ENCODE results near the gene CDC42EP3.

CDC42EP3 gene

DNA sequence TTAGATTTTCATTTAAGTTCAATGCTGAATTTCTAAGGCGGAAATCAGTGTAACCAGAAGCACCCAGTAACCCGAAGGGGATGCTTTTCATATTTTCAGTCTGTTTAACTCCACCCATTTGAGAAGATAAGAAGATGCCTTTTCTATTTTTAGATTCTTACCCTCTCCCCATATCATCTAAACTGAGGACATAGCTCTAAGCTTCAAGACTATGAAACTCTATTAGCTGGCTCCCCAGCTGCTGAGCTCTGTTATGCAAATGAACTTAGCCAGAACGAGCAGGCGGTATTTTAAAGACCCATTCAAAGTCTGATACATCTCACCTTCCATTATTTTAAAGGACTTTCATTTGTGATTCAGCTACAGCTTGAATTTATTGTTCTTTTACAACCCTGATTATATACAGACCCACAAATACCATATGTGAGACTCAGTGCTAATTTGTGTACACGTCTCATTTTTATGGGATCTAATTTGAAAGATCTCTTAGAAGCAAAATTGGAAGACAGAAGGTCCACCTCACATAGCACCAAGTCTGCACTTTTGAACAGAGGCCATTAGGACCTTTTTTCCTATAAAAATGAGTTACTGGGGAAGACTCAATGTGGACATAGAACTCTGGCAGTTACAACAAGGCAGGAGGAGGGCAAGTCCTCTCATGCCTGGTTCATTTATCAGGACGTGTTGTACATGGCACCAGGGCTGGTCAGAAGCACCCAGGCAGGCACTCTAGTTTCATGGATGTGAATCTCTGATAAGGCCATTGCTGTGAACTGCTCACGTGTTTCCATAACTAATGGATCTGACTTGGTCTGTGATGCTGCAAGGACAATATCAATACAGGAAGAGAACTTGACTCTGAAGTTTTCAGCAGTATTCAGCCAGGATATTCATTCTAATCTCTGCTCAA lies 16.3 kb downstream of the CDC42EP3 start:
- no peak for DNase-seq

DNA sequence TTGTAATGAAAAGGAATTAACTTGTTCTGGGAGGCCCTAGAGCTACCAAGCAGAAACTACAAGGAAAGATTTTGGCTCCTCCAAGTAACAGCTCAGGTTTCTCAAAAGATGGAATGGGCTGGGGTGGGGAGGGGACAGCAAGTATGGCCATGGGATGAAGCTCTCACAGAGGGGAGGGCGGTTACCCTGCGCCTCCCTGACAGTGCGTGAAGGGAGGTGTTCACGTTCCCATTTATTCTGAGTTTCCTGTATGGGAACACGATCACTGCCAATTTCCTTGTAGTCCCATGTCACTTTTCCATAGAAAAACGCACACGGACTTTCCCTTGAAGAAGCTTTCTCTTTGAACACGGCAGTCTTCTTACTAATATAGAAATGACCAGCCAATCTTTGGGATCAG lies 17.0 kb downstream of the CDC42EP3 start:
- no peak for DNase-seq

- DNase-seq: no peak
These were observed 17.6 kb downstream of the CDC42EP3 start for GRCh38 chr2:37653805-37654378.

GRCh38 chr2:37653093-37653492 lies 18.3 kb downstream of the CDC42EP3 start:
- DNase-seq: no peak

DNA sequence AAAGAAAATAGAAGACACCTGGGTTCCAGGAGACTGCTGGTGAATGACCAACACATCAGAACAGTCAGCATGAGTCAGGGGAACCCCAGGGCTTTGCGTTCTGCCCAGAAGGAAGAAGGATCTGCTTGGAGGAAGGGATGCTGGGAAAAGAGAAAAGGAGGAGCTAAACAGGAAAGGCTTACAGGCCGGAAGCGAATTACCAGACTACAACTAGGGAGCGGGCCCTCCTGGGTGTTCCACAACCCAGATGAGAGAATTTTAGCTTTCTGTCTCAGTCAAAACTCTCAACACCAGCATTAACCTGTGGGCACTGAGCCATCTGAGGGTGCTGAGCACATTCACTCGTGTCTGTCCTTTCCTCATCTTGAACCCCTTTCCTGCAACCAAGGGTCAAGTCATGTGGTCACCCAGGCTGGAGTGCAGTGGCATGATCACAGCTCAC lies 19.2 kb downstream of the CDC42EP3 start:
- no peak for DNase-seq

GRCh38 chr2:37650548-37651093 lies 20.8 kb downstream of the CDC42EP3 start:
- DNase-seq: no peak

DNA sequence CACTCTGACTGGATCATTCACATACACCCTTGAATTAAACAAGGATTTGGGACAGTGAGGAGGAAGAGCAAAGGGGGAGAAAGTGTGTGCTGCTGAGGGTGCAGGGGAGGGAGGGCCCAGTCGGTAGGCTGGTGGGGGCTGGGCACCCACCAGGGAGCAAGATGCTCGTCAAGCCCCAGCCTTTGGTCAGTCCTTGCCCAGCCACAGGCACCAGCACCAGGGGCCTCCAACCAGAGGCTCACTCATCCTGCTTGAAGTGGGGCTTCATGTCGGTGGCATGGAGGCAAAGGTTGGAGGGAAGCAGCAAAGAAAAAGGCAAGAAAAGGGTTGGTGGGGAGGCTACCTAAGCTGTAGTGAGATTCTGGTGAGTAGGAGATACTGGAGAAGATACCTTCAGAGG lies 21.9 kb downstream of the CDC42EP3 start:
- DNase-seq: no peak

GRCh38 chr2:37648331-37649011 lies 23.0 kb downstream of the CDC42EP3 start:
- DNase-seq: peak; percentile 49

DNA sequence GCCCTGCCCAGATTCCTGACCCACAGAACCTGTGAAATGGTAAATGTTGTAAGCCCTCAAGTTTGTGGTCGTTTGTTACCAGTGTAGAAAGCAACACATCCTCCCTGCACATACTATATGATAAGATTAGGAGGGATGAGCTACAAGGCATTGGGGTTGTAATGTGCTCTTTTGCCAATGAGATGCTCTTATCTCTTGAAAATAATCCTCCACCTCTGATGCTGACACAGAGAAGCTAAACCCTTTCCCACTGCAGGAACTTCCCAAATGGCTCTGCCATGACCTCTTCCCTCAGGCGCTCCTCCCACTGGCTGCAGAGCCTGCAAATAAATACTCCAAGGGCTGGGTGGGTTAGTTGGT lies 23.5 kb downstream of the CDC42EP3 start:
- no peak for DNase-seq

DNA sequence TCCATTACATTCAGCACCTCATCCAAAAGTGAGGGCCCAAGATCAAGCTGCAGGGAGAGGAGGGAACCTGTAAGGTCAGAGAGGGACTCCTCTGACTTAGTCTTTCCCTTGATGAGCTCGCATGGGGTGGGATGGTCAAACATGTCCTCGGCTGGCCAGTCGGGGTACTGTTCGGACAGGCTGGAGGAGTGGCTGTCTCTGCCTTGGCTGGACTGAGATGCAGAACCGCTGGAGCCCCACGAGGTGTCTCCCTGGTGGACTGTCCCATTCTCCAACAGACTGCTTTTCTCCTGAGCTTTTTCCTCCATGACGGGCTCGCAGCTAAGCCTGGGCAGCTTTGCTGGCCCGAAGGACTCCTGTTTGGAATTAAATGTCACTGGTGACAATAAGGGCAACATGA lies 25.6 kb downstream of the CDC42EP3 start:
- DNase-seq: no peak

GRCh38 chr2:37645362-37645761 lies 26.1 kb downstream of the CDC42EP3 start:
- peak; percentile 37 for DNase-seq

DNA sequence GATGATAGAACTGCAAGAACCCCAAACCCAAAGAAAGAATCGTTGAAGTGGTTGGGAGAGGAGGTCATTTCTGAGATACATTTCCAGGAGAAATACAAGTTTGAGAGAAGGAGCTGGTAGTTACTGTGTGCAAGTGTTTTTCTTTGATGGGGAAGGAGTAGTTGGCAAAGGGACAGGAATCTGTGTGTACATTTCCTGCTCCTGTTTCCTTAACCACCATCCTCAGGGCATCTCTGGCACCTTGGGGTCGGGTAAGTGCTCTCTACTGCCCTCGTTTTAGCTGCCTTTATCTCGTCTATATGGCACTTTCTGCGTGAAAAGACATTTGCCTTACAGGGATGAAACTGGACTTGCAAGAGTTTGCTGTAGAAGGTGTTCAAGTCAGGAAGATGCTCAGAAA lies 27.3 kb downstream of the CDC42EP3 start:
- no peak for DNase-seq

DNA sequence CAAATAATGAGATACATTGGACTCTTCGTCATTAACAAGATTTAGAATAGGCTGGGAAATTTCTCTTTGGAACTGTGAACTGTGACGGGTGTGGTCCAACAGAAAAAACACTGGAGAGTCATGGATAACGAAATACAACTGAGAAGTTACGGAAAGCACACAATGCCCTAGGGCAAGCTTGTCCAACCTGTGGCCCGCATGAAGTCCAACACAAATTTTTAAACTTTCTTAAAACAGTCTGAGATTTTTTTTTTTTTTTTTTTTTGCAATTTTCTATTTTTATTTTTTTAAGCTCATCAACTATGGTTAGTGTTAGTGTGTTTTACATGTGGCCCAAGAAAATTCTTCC lies 27.7 kb downstream of the CDC42EP3 start:
- DNase-seq: no peak

GRCh38 chr2:37642907-37643729 lies 28.3 kb downstream of the CDC42EP3 start:
- no peak for DNase-seq

- DNase-seq: no peak
These were observed 29.8 kb downstream of the CDC42EP3 start for GRCh38 chr2:37641582-37642171.

- no peak for DNase-seq
These were observed 31.8 kb downstream of the CDC42EP3 start for GRCh38 chr2:37639631-37640030.

- DNase-seq: no peak
These were observed 32.5 kb downstream of the CDC42EP3 start for GRCh38 chr2:37638973-37639372.

- no peak for DNase-seq
These were observed 33.5 kb downstream of the CDC42EP3 start for GRCh38 chr2:37637985-37638384.

DNA sequence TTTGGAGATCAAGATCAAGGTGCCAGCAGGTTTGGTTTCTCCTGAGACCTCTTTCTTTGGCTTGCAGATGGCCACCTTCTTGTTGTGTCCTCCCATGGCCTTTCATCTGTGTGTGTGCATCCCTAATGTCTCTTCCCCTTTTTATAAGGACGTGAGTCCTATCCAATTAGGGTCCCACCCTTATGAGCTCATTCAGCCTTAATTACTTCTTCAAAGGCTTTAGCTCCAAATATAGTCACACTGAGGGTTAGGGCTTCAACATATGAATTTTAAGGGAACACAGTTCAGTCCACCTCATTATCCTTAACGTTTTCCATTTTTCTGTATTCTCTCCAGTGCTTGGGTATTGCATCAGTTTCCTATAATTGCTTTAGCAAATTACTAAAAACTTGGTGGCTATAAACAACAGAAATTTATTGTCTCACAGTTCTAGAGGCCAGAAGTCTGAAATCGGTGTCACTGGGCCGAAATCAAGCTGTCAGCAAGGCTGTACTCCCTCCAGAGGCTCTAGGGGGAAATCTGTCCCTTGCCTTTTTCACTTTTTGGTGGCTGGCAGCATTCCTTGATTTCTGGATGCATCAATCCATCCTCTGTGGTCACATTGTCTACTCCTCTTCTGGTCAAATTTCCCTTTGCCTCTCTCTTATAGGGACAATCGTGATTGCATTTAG lies 34.1 kb downstream of the CDC42EP3 start:
- DNase-seq: no peak

- DNase-seq: no peak
These were observed 34.9 kb downstream of the CDC42EP3 start for GRCh38 chr2:37636381-37637066.
